SW 1271 (cell line): Measurements from ENCODE around the gene CLDN9.

Experiments
- DNase-seq, 2 experiments: peaks; one replicate each; lab custom pipeline; 2025; lab: John Stamatoyannopoulos, UW

CLDN9 gene

DNA sequence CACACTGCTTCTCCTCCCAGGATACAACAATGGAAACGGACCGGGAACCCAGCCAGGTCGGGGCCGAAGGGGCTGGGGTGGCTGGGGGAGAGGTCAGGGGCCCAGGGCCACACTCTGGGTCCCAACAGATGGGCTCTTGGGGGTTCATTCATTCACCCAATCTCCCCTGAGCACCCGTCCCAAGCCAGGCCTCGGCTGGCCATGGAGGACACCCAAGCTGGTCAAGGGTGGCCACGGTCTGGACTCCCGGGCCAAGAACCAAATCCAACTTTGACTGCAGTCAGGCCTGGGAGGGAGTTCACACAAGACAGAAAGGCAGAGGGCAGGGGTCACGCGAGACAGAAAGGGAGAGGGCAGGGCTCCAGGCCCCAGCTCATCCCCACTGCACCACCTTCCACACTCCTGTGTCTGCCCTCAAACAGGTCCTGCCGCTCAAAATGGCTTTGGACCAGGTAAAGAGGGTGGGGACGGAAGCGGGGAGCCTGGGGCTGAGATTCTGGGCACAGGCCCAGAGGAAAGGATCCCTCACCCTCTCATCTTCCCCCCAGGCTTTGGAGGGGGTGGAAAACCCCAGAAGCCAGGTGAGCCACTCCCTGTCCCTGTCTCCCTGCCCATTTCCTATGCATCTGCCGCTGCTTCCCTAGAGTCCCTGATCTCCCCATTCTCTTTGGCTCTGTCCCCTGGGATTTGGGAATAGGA lies 20.2 kb upstream of the CLDN9 start:
- no peak for DNase-seq

DNA sequence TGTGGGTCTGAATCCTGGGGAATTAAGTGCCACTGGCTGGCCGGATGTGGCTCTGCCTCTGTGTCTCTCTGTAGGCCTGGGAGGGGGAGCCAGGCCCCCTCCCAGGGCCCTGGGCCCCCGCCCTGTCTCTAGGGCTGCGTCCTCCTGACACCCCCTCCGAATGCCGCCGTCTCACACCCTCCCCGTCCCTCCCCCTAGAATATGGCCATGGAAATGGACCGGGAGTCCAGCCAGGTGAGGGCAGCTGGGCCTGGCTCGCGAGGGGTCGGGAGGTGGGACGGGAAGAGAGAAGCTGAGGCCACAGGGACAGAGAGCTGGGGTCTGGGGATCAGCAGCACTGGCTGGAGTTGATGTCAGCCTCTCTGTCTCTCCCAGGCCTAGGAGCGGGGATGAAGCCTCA lies 16.4 kb upstream of the CLDN9 start:
- DNase-seq: no peak

DNA sequence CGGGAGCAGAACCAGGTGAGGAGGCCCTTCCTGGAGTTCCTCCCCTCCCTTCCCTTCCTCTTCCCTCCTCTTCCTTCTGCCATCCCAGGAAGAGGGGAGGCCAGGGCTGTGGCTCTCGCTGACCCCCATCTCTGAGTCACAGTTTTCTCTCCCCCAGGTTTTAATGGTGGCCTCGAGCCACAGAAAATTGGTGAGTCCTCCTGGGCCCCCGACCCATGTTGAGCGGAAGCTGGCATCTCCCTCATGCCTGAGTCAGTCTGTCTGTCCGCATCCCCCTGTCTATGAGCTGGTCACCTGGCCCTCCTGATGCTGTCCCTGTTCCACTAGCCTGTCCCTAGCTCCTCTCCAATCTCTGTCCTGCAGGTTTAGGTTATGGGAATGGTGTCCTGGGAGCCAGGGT lies 12.8 kb upstream of the CLDN9 start:
- DNase-seq: no peak

DNA sequence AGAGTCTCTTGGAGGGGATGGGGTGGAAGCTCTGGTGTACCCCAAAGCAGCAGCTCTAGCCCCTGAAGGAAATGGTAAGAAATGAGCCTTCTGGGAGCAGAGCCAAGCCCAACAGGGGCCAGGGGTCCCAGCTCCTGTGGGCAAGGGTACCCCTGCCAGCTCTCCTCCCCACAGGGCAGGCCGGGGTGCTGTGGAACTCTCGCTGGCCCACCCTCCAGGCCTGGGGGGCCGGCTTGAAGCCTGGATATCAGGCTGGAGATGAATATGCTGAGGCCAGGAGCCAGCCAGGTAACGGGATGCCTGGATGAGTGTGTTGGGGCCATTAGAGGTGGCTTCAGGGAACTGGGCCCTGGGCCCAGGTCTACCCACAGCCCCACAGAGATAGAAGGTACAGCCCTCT lies 12.2 kb upstream of the CLDN9 start:
- no peak for DNase-seq

DNA sequence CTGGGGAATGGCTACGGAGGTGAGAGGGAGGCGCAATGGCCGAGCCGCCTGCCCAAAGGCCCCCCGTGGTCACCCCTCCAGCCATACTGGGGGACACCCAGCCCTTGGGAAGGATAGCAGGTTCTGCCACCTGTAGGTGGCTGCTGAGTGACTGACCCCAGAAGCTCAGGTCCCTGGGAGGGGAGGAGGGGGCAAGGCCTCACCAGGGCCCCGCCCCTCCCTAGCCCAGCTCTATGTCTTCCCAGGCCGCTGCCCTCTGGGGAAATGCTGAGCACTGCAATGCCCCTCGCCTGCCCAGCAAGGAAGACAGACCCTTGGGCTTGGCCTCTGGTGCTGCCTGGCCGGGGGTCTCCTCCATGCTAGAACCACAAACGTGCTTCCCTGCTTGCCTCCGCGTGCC lies 11.4 kb upstream of the CLDN9 start:
- DNase-seq: no peak

DNA sequence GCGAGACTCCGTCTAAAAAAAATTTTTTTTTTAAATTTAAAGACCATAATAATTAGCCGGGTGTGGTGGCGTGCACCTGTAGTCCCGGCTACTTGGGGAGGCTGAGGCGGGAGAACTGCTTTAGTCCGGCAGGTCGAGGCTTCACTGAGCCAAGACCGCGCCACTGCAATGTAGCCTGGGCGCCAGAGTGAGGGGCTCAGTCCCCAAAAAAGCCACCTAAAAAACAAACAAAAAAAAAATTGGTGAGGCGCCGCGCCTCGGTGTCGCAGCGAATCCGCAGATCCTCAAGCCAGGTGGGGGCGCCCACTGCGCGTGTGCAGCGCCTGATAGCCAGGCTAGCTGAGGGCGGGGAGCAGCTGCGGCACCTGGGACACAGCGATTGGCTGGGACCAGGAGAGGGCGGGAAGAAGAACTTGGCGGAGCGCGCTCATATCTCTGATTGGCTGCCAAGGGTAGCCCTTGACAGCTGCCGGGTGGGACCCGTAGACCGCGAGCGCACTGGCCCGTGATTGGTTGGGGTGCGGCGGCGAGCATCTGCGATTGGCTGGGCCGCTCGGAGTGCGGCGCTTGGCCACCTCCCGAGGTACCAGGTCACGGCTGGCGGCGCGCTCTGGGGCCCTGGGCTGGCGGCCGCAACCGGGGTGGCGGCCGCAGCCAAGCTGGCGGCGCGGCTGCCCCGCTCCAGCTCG lies 9.0 kb upstream of the CLDN9 start:
- peak; percentile 91 to 94 for DNase-seq

DNA sequence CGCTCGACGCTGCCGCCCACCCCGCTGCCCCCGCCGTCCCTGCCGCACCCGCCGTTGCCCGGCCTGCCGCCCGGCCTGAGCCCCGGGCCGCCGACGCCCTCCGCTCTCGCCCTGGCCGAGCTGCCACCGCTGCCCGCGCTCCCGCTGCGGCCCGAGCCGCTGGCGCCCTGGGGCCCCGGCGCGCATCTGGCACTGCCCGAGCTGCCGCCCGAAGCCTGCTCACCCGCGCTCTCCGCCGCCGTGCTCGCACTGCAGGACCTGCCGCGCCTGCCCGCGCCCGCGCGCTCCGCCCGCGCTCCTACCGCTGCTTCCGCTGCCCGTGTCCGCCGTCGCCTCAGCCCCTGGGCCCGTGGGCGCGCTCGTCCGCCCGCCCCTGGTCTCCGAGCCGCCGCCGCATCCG lies 8.4 kb upstream of the CLDN9 start:
- DNase-seq: no peak

DNA sequence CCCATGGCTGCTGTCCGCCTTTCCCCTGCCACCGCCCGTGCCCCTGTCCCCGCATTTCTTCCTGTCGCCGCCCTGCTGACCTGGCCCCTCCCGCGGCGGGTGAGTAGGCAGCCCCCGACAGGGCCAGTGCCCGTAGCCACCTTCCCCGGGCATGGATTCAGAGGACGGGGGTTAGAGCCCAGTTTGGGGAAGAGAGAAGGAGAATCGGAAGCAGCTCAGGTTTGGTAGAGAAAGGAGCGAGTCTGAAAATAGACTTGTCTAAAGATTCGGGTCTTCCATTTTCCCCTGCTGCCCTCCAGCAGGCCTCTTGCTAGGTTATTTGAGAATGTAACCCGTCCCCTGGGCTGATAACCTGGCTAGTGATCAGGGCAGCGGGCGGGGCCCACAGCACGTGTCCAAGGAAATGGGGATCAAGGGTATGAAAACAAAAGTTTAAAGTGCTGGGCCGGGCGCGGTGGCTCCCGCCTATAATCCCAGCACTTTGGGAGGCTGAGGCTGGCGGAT lies 7.9 kb upstream of the CLDN9 start:
- no peak for DNase-seq

DNA sequence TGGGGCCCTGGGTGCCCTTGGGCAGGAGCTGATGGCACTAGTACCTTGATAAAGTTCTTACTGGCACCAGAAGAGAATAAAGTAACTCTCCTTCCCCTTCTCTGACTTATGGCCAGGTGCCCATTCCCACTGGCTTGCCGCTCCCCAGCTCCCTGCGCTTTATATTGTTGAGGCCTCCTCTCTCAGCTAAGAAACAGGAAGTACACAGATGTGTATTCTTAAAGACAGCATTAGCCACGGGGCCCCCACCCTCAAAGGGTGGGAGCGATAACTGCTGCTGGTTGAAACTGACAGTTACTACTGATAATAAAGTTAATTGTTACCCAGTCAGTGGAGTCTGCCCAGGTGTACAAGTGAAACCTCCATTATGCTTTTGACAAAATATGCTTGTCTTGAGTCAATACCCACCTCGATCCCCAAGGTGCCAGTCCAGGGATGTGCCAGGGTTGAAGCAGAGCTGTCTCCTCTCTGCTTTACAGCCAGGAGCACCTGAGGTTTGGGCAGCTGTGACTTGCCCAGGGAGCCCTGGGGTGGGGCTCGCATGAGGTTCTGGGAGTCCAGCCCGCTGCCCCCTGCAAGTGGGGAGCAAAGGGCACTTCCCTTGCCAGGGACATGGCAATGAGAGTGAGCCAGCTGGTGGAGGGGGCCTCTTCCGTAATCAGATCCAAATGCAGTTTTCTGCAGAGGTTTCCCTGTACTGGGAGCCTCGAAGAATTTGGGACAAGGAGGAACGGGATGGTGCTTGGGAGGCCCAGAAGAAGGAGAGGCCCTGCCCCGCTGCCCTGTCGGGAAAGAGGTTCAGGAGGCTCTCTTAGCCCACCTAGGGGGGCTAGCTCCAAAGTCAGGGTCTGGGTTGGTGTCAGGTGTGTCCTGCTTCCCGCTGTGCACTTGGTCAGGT lies 5.4 kb upstream of the CLDN9 start:
- no peak for DNase-seq

DNA sequence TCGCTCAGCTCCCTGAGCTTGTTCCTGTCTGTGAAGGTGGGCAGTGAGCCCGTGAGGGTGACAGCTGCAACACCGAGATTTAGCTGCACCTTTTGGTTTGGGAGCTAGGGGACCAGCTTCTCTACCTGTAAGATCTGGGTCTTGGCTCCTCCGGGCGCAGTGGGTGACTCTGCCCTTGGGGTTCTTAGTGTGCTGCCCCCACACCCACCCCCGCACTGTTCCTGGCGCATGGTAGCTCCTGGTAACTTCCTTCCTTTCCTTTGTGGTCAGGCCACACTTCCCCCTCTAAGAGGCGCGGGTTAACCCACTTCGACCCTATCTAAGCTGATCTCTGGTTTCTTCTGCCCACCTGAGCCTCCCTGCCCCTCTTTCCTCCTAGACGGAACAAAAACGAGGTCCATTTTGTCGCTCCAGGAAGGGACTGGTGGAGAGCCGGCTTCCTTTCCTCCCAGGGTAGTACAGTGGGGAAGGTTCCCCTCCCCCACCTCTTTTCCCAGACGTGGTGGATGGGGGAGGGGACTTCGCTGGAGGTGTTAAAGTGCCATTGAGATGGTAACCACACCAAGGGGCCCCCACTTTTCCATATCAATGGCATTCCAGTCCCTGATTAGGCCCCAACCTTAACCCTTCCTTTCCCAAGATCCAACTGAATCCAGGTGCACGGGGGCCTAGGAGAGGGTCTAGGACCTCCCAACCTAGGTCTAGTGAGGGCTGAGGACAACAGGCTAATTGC lies 4.6 kb upstream of the CLDN9 start:
- DNase-seq: no peak

DNA sequence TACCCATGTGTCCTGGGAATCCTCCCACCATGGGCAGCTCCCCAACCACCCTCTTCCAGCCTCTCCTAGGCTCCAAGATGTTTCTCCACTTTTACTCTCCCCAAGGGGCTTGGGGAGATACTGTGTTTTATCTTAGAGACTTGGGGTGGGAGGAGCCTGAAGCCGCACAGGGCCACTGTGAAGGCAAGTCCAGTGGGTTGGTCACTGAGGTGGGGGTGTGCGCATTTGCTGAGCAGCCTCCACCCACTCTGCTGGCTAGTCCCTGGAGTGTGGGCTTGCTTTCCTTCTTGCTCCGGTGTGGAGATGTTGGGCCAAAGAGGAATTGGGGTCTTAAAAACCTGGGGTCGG lies 4.1 kb upstream of the CLDN9 start:
- DNase-seq: no peak

DNA sequence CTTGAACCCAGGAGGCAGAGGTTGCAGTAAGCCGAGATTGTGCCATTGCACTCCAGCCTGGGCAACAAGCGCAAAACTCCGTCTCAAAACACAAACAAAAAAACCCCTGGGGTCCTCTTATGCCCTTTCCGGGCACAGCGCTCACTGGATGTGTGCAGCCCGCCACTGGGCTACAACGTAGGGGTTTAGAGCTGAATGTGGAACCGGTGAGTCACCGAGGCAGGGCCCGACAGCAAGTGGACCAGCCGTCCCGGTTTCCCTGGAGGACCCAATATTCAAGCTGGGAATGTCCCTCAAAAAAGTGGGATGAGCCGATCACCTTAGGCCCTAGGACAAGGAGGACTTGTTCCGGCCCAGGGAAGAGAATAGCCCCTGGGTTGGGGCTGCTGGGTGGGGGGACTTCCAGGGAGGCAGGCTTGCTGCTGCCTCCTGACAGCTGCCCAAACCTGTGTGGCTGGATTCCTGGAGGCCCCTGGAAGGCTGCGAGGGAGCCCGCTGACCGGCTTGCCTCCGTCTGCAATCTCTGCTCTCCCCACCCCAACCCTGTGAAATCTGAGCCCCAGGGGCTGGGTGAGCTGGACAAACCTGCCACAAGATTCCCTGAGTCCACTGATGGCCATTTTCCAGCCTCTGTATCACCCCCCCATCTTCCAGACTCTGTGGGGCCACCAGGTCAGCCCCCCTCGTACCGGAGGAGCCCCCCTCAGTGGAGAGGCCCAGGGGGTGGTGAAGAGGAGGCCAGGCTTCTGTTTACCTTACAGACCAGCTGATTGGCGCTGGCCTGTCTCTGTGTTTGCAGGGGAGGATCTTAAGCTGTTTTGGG lies 2.9 kb upstream of the CLDN9 start:
- no peak for DNase-seq

DNA sequence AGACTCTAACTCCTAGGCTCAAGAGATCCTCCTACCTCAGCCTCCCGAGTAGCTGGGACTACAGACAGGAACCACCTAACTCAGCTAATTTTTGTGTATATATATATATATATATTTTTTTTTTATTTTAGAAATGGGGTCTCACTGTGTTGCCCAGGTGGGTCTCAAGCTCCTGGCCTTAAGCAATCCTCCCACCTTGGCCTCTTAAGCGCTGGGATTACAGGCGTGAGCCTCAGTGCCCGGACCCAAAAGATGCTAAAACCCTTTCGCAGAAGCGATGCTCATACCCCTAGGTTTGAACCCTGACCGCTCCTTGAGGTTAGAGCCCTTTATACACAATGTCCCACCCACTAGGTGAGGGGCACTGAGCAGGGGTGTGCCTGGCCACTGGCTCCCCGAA lies 2.2 kb upstream of the CLDN9 start:
- DNase-seq: no peak

DNA sequence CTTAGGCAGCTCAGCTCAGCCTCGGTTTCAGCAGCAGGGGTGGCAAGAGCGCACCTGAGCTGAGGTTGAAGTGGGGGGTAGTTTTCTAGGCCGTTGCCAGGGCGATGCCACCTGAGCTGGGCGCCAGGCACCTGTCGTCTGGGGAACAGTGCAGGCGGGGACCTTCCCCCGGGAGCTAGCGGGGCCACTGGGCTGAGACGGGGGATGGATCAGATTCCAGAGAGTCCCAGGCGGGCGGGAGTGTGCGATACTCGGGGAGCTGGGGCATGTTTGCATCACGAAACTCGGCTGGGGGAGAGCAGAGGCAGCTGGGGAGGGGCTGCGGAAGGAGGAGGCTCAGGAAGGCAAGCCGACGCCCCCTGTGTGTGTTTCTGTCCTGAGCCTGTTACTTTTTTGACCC lies 477 bp upstream of the CLDN9 start:
- no peak for DNase-seq

DNA sequence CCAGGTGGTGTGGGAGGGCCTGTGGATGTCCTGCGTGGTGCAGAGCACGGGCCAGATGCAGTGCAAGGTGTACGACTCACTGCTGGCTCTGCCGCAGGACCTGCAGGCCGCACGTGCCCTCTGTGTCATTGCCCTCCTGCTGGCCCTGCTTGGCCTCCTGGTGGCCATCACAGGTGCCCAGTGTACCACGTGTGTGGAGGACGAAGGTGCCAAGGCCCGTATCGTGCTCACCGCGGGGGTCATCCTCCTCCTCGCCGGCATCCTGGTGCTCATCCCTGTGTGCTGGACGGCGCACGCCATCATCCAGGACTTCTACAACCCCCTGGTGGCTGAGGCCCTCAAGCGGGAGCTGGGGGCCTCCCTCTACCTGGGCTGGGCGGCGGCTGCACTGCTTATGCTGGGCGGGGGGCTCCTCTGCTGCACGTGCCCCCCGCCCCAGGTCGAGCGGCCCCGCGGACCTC lies 798 bp downstream of the CLDN9 start:
- no peak for DNase-seq

DNA sequence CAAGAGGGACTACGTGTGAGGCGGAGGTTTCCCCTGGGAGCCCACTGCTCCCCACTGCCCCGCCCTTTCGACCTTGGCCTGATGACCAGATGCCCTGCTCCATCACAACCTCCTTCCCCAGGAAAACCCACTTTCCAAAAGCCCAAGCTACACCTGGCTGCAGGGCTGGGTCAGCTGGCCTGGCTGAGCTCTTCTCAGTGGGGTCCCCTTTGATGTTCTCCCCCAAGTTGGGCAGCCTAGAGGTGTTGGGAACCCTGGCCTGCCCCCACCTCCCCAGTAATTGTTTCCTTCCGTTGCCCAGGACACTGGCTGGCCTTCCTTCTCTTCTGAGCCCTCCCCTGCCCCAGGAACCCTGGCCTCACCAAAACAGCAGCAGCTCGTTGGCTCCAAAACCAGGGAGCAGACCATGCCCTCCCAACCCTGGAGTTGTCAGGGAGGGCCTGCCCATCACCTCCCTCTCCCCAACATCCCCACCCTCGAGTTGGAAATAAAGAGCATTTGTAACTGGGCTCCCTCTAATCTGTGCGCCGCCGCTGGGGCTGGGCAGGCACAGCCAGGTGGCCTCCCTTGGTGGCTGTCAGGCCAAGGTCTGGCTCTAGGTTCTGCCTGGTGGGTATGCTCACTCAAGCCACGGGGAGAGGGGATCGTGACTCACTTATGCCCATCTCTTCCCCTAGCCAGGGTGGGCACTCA lies 1.4 kb downstream of the CLDN9 start:
- DNase-seq: no peak

DNA sequence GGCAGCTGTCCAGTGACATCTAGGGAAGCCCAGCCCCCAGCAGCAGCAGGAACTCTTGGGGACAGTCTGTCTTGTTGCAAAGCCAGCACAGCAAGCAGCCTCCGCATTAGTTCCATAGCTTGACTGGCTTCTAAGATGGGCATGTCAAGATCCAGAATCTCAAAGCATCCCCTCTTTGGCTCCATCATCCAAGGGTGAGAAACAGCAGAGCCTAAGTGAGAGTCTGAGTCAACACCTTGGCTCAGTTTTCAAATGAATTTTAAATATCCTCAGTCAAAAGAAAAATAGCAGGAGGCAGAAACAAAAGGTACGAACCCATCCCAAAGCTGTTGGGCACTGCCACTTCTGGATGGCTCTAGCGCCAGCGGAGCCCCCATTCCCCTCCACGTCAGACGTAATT lies 2.2 kb downstream of the CLDN9 start:
- no peak for DNase-seq

DNA sequence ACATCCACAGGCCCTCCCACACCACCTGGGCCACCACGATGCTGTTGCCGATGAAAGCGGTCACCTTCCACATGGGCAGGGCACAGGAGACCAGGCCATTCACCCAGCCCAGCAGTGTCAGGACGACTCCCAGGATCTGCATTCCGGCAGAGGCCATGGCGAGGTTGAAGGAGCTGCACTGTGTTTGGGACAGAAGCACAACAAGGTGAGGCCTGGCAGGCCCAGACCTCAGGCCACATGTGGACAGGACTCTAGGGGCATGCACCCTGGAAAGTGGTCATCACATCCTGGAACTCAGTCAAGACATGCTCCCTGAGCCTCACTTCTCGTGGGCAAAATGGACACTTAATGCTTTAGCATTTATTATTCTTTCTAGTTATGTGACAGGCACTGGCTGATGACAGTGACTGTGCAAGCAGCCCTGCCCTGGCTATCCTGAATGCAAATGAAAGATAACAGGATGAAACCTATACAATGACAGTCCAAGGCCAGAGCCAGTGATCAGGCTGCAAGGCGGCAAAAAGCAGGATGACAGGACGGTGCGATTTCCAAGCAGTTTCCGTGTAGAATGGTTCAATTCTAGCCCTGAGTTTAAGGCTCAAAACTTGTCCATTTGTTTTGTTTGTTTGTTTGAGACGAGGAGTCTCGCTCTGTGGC lies 3.3 kb downstream of the CLDN9 start:
- DNase-seq: no peak

DNA sequence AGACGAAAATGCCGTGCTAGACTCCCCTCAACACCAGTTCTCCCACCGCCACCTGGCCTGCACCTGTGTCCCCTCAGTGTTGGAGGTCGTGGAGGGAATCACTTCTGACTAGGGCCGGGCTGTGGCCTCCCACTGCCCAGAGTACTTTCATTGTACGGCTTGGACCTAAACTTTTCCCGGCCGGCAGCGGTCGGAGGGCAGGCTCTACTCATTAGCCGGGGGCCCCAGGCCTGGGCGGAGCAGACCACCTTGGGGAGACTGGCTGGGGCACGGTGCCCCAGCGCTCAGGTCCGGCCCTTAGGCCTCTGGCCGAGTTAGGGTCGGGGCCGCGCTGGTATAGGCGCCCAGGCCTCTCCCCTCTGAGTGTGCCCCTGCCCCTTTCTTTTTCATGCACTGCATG lies 4.6 kb downstream of the CLDN9 start:
- no peak for DNase-seq
